ENCODE results near the gene ABR. TPM values are rescaled to one million over a fixed set of nuclear protein-coding genes. Genes with fewer than 3 reads are reported as not detected.
"Not testable (repeated sequence)": the region's sequence is repeated elsewhere in the genome, so short reads cannot be mapped to it uniquely, and the experiment has no call there.

Gene ABR
- polyA plus RNA-seq, 1 donor from 2014 or later = 34.5 TPM

GRCh38 chr17:1130191-1130590 lies 49.6 kb downstream of the ABR start:
- Histone ChIP-seq H2AFZ (ENCODE audit: low read depth, low read length) (no peak overlapping the region), H3K9me2 (ENCODE audit: insufficient read depth, low read length) (no peaks in the 10 kb centered on the region), H3K9me3 (ENCODE audit: low read length) (no peaks in the 10 kb centered on the region), H3K27me3 (ENCODE audit: insufficient read depth, low read depth, low read length) (no peaks in the 10 kb centered on the region), H3K4me3 (ENCODE audit: low read length) (no peak overlapping the region), H3K36me3 (ENCODE audit: insufficient read depth, low read length) (no peaks in the 10 kb centered on the region), H3K79me2 (replicated peaks; ENCODE audit: insufficient read depth, low read length) (no peaks in the 10 kb centered on the region), H3K4me2 (ENCODE audit: low read length) (no peak overlapping the region), H4K20me1 (ENCODE audit: insufficient read depth) (no peaks in the 10 kb centered on the region), H3K27ac (ENCODE audit: low read length) (no peak overlapping the region), H3F3A (ENCODE audit: insufficient read depth, low read length, poor library complexity, severe bottlenecking) (no peaks in the 10 kb centered on the region), H3K9ac (ENCODE audit: low read length) (no peak overlapping the region)
- no peak for TF ChIP-seq EP300 (conservative IDR thresholded peaks at IDR 0.05; ENCODE audit: poor library complexity, severe bottlenecking)
- no peak for TF ChIP-seq EZH2 (IDR thresholded peaks at IDR 0.05; ENCODE audit: borderline replicate concordance, insufficient read depth, low read length, poor library complexity, severe bottlenecking)
- no peak for TF ChIP-seq TAF1 (IDR thresholded peaks at IDR 0.05; ENCODE audit: low read depth)
- no peak for TF ChIP-seq SMC3 (conservative IDR thresholded peaks at IDR 0.05; ENCODE audit: poor library complexity)
- no peak for TF ChIP-seq RAD21 (conservative IDR thresholded peaks at IDR 0.05)
- TF ChIP-seq POLR2AphosphoS5 (IDR thresholded peaks at IDR 0.05) = no peak
- TF ChIP-seq, protein P1, sequence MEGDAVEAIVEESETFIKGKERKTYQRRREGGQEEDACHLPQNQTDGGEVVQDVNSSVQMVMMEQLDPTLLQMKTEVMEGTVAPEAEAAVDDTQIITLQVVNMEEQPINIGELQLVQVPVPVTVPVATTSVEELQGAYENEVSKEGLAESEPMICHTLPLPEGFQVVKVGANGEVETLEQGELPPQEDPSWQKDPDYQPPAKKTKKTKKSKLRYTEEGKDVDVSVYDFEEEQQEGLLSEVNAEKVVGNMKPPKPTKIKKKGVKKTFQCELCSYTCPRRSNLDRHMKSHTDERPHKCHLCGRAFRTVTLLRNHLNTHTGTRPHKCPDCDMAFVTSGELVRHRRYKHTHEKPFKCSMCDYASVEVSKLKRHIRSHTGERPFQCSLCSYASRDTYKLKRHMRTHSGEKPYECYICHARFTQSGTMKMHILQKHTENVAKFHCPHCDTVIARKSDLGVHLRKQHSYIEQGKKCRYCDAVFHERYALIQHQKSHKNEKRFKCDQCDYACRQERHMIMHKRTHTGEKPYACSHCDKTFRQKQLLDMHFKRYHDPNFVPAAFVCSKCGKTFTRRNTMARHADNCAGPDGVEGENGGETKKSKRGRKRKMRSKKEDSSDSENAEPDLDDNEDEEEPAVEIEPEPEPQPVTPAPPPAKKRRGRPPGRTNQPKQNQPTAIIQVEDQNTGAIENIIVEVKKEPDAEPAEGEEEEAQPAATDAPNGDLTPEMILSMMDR (IDR thresholded peaks at IDR 0.05; ENCODE audit: poor library complexity, severe bottlenecking) = no peak
- TF ChIP-seq, protein P2, sequence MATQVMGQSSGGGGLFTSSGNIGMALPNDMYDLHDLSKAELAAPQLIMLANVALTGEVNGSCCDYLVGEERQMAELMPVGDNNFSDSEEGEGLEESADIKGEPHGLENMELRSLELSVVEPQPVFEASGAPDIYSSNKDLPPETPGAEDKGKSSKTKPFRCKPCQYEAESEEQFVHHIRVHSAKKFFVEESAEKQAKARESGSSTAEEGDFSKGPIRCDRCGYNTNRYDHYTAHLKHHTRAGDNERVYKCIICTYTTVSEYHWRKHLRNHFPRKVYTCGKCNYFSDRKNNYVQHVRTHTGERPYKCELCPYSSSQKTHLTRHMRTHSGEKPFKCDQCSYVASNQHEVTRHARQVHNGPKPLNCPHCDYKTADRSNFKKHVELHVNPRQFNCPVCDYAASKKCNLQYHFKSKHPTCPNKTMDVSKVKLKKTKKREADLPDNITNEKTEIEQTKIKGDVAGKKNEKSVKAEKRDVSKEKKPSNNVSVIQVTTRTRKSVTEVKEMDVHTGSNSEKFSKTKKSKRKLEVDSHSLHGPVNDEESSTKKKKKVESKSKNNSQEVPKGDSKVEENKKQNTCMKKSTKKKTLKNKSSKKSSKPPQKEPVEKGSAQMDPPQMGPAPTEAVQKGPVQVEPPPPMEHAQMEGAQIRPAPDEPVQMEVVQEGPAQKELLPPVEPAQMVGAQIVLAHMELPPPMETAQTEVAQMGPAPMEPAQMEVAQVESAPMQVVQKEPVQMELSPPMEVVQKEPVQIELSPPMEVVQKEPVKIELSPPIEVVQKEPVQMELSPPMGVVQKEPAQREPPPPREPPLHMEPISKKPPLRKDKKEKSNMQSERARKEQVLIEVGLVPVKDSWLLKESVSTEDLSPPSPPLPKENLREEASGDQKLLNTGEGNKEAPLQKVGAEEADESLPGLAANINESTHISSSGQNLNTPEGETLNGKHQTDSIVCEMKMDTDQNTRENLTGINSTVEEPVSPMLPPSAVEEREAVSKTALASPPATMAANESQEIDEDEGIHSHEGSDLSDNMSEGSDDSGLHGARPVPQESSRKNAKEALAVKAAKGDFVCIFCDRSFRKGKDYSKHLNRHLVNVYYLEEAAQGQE (IDR thresholded peaks at IDR 0.05; ENCODE audit: borderline replicate concordance) = no peak
- no peak for TF ChIP-seq MXI1 (conservative IDR thresholded peaks at IDR 0.05; ENCODE audit: poor library complexity, severe bottlenecking)

DNA sequence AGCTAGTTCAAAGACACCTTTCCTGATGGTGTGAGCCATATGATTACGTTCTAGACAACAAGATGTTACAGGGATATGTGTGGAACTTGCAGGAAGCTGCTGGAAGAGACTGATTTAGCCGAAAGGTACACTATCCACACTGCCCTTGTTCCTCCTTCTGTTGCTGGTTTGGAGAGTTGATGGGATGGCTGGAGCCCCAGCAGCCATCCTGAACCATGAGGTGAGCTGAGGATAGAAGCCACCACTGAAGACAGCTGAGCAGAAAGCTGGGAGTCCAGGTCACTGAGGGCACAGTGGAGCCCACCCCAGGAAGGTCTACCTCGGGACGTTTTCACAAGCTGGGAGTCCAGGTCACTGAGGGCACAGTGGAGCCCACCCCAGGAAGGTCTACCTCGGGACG lies 51.3 kb downstream of the ABR start:
- not testable (repeated sequence) for H3K9ac ChIP-seq (ENCODE audit: low read length); H3K4me3 ChIP-seq (ENCODE audit: low read length); H3K4me2 ChIP-seq (ENCODE audit: low read length); H3K36me3 ChIP-seq (ENCODE audit: insufficient read depth, low read length); H3K27ac ChIP-seq (ENCODE audit: low read length); H4K20me1 ChIP-seq (ENCODE audit: insufficient read depth); H2AFZ ChIP-seq (ENCODE audit: low read depth, low read length); H3K9me2 ChIP-seq (ENCODE audit: insufficient read depth, low read length); H3F3A ChIP-seq (ENCODE audit: insufficient read depth, low read length, poor library complexity, severe bottlenecking); H3K27me3 ChIP-seq (ENCODE audit: insufficient read depth, low read depth, low read length); H3K9me3 ChIP-seq (ENCODE audit: low read length); H3K79me2 ChIP-seq (replicated peaks; ENCODE audit: insufficient read depth, low read length)
